ENCODE results near the gene BICRAL.
A peak's percentile ranks its signal among the peaks of the same experiment; 100 is the strongest.

BICRAL gene

DNA sequence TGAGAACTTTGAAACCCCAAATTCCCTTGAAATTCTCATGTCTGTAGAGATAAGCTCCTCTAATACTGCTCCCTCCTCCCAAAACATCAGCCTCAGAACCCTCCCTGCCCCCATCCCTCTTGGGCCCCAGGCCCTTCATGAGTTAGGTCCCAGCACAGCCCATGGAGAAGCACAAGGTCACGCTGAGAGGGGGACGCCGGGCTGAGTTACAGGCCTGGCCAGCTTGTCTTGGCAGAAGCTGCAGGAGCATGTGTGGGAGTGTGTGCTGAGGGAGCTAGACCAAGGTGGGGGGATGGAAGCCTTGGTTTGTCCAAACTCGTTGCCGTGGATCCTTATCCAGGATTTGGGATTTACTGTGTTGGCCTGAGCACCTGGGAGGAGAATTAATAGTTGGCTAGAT is 125.5 kb downstream of the BICRAL start:
- TF ChIP-seq, protein P1, sequence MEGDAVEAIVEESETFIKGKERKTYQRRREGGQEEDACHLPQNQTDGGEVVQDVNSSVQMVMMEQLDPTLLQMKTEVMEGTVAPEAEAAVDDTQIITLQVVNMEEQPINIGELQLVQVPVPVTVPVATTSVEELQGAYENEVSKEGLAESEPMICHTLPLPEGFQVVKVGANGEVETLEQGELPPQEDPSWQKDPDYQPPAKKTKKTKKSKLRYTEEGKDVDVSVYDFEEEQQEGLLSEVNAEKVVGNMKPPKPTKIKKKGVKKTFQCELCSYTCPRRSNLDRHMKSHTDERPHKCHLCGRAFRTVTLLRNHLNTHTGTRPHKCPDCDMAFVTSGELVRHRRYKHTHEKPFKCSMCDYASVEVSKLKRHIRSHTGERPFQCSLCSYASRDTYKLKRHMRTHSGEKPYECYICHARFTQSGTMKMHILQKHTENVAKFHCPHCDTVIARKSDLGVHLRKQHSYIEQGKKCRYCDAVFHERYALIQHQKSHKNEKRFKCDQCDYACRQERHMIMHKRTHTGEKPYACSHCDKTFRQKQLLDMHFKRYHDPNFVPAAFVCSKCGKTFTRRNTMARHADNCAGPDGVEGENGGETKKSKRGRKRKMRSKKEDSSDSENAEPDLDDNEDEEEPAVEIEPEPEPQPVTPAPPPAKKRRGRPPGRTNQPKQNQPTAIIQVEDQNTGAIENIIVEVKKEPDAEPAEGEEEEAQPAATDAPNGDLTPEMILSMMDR (IDR thresholded peaks at IDR 0.05; ENCODE audit: low read depth, low read length, poor library complexity, severe bottlenecking) = no peak
- TF ChIP-seq EZH2phosphoT487 (IDR thresholded peaks at IDR 0.05; ENCODE audit: borderline replicate concordance, low read length) = no peak
- Histone ChIP-seq H3K9me3 (ENCODE audit: control insufficient read depth, insufficient read depth, low read length) (no peaks in the 10 kb centered on the region), H3K9me2 (replicated peaks; ENCODE audit: control insufficient read depth, low read length) (no peaks in the 10 kb centered on the region), H3K4me2 (ENCODE audit: low read length) (no peak overlapping the region), H4K20me1 (ENCODE audit: control insufficient read depth, insufficient read depth, low read depth, low read length) (no peaks in the 10 kb centered on the region), H3K36me3 (ENCODE audit: control insufficient read depth, low read length) (no peaks in the 10 kb centered on the region), H3K27ac (ENCODE audit: low read depth, low read length) (no peak overlapping the region), H3K27me3 (ENCODE audit: control insufficient read depth, low read length) (no peaks in the 10 kb centered on the region), H3K4me3 (ENCODE audit: low read length) (no peak overlapping the region), H3F3A (ENCODE audit: control insufficient read depth, insufficient read depth) (no peaks in the 10 kb centered on the region), H3K79me2 (ENCODE audit: control insufficient read depth, low read length) (no peaks in the 10 kb centered on the region), H3K4me1 (ENCODE audit: control insufficient read depth, low read length) (peaks cover 5% of the 10 kb centered on the region; the same call in 1 of the 2 replicates)

DNA sequence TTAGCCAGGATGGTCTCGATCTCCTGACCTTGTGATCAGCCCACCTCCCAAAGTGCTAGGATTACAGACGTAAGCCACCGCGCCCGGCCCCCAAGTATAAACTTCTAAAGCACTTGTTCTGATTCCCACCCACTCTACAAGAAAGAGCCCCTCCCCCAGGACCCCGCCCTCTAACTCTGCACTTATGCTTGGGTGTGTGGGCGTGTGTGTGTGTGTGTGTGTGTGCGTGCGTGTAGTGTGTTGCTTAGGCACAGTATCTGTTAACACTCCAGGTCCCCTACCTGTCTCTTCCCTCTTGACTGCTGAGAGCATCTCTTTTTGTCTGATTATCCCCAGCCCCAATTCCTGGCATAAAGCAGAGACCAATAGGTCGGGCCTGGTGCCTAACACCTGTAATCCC is 128.0 kb downstream of the BICRAL start:
- Histone ChIP-seq H3K27me3 (ENCODE audit: control insufficient read depth, low read length) (no peaks in the 10 kb centered on the region), H3F3A (ENCODE audit: control insufficient read depth, insufficient read depth) (peaks cover 3% of the 10 kb centered on the region; the same call in 1 of the 2 replicates), H3K4me1 (ENCODE audit: control insufficient read depth, low read length) (no peaks in the 10 kb centered on the region), H3K4me3 (ENCODE audit: low read length) (no peak overlapping the region), H3K79me2 (ENCODE audit: control insufficient read depth, low read length) (no peaks in the 10 kb centered on the region), H3K4me2 (ENCODE audit: low read length) (no peak overlapping the region), H3K9me3 (ENCODE audit: control insufficient read depth, insufficient read depth, low read length) (no peaks in the 10 kb centered on the region), H3K9me2 (replicated peaks; ENCODE audit: control insufficient read depth, low read length) (no peaks in the 10 kb centered on the region), H4K20me1 (ENCODE audit: control insufficient read depth, insufficient read depth, low read depth, low read length) (no peaks in the 10 kb centered on the region), H3K27ac (ENCODE audit: low read depth, low read length) (no peak overlapping the region), H3K36me3 (ENCODE audit: control insufficient read depth, low read length) (no peaks in the 10 kb centered on the region)
- no peak for TF ChIP-seq EZH2phosphoT487 (IDR thresholded peaks at IDR 0.05; ENCODE audit: borderline replicate concordance, low read length)
- TF ChIP-seq, protein P1 (IDR thresholded peaks at IDR 0.05; ENCODE audit: low read depth, low read length, poor library complexity, severe bottlenecking) = no peak

- Histone ChIP-seq H4K20me1 (ENCODE audit: control insufficient read depth, insufficient read depth, low read depth, low read length) (no peaks in the 10 kb centered on the region), H3F3A (ENCODE audit: control insufficient read depth, insufficient read depth) (peaks cover 5% of the 10 kb centered on the region; the same call in 1 of the 2 replicates), H3K9me2 (replicated peaks; ENCODE audit: control insufficient read depth, low read length) (no peaks in the 10 kb centered on the region), H3K27me3 (ENCODE audit: control insufficient read depth, low read length) (no peaks in the 10 kb centered on the region), H3K36me3 (ENCODE audit: control insufficient read depth, low read length) (no peaks in the 10 kb centered on the region), H3K9me3 (ENCODE audit: control insufficient read depth, insufficient read depth, low read length) (no peaks in the 10 kb centered on the region), H3K4me1 (ENCODE audit: control insufficient read depth, low read length) (peaks cover 12% of the 10 kb centered on the region), H3K79me2 (ENCODE audit: control insufficient read depth, low read length) (no peaks in the 10 kb centered on the region), H3K4me3 (ENCODE audit: low read length) (no peak overlapping the region), H3K27ac (ENCODE audit: low read depth, low read length) (no peak overlapping the region), H3K4me2 (ENCODE audit: low read length) (no peak overlapping the region)
- TF ChIP-seq EZH2phosphoT487 (IDR thresholded peaks at IDR 0.05; ENCODE audit: borderline replicate concordance, low read length) = no peak
- TF ChIP-seq, protein P1 (IDR thresholded peaks at IDR 0.05; ENCODE audit: low read depth, low read length, poor library complexity, severe bottlenecking) = peak; percentile 10
These were observed 129.5 kb downstream of the BICRAL start for GRCh38 chr6:42911171-42912021.
